PC-9 (cell line): Measurements from ENCODE around the gene UNG.

Source experiments
- EZH2 ChIP-seq: fragments of 200-600 bp; sonication (generic); IDR thresholded peaks from 2 replicates; pipeline ENCODE4 v1.8.0; 2017; ENCODE audit warnings: antibody characterized with exemption, low read depth
- TF ChIP-seq, protein P1 (sequence below): fragments of 200-600 bp; sonication (generic); conservative IDR thresholded peaks from 2 replicates; pipeline ENCODE4 v1.6.1; 2017; ENCODE audit warnings: mixed run types, antibody characterized with exemption, mild to moderate bottlenecking, moderate library complexity

DNA sequence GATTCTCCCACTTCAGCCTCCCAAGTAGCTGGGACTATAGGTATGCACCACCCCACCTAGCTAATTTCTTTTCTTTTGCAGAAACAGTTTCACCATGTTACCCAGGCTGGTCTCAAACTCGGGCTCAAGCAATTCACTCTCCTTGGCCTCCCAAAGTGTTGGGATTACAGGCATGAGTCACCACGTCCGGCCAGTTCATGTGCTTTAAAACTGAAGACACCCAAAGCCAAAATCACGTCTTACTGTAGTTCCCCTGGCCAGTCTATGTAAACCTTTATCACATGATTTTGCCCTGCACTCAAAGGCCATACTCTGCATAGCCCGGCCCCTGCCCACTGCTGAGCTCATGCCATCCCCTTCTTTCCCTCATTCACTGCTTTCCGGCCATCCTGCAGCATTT lies 8.6 kb upstream of the UNG start:
- TF ChIP-seq, protein P1, sequence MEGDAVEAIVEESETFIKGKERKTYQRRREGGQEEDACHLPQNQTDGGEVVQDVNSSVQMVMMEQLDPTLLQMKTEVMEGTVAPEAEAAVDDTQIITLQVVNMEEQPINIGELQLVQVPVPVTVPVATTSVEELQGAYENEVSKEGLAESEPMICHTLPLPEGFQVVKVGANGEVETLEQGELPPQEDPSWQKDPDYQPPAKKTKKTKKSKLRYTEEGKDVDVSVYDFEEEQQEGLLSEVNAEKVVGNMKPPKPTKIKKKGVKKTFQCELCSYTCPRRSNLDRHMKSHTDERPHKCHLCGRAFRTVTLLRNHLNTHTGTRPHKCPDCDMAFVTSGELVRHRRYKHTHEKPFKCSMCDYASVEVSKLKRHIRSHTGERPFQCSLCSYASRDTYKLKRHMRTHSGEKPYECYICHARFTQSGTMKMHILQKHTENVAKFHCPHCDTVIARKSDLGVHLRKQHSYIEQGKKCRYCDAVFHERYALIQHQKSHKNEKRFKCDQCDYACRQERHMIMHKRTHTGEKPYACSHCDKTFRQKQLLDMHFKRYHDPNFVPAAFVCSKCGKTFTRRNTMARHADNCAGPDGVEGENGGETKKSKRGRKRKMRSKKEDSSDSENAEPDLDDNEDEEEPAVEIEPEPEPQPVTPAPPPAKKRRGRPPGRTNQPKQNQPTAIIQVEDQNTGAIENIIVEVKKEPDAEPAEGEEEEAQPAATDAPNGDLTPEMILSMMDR, result no peak
- TF ChIP-seq EZH2, result no peak
